Measurements from ENCODE around the gene RRP15.

The RRP15 gene

GRCh38 chr1:218367118-218367517, 82.0 kb downstream of the RRP15 start:
- TF ChIP-seq CTCF (conservative IDR thresholded peaks at IDR 0.05) = no peak
- no peak overlapping the region for H3K27ac ChIP-seq

GRCh38 chr1:218368686-218369085, 83.6 kb downstream of the RRP15 start:
- no peak for TF ChIP-seq CTCF (conservative IDR thresholded peaks at IDR 0.05)
- no peak overlapping the region for H3K27ac ChIP-seq

- no peak for TF ChIP-seq CTCF (conservative IDR thresholded peaks at IDR 0.05)
- H3K27ac ChIP-seq = no peak overlapping the region
Observed at GRCh38 chr1:218369688-218370511, 84.8 kb downstream of the RRP15 start.

- no peak overlapping the region for H3K27ac ChIP-seq
Observed at GRCh38 chr1:218371927-218372672, 87.0 kb downstream of the RRP15 start.

GRCh38 chr1:218374401-218375353, 89.6 kb downstream of the RRP15 start:
- TF ChIP-seq CTCF (conservative IDR thresholded peaks at IDR 0.05) = no peak
- no peak overlapping the region for H3K27ac ChIP-seq

More at GRCh38 chr1:218371927-218372672, 87.0 kb downstream of the RRP15 start:
- no peak for TF ChIP-seq CTCF (conservative IDR thresholded peaks at IDR 0.05)

- no peak overlapping the region for H3K27ac ChIP-seq
- TF ChIP-seq CTCF (conservative IDR thresholded peaks at IDR 0.05) = no peak
Observed at GRCh38 chr1:218376722-218377121, 91.6 kb downstream of the RRP15 start.
